GM19463 (cell line): ENCODE data around the gene RSPO4.

Experiments
- ATAC-seq: cut with Tn5 transposase; IDR thresholded peaks from one replicate; pipeline ENCODE4 v1.9.1; 2021; ENCODE audit warnings: mild to moderate bottlenecking, moderate library complexity; ENCODE audit not compliant: unreplicated experiment

The RSPO4 gene

GRCh38 chr20:971346-971745 is 30.8 kb downstream of the RSPO4 start:
- ATAC-seq, result no peak

GRCh38 chr20:969868-970267 is 32.2 kb downstream of the RSPO4 start:
- no peak for ATAC-seq

GRCh38 chr20:967796-968742 is 34.0 kb downstream of the RSPO4 start:
- ATAC-seq, result no peak

- no peak for ATAC-seq
Measured at GRCh38 chr20:965956-966355, 36.2 kb downstream of the RSPO4 start.

- ATAC-seq, result no peak
Measured at GRCh38 chr20:963795-964194, 38.3 kb downstream of the RSPO4 start.

GRCh38 chr20:962683-963082 is 39.4 kb downstream of the RSPO4 start:
- ATAC-seq, result no peak

GRCh38 chr20:962223-962622 is 39.9 kb downstream of the RSPO4 start:
- no peak for ATAC-seq

- no peak for ATAC-seq
Measured at GRCh38 chr20:961768-962167, 40.3 kb downstream of the RSPO4 start.

- no peak for ATAC-seq
Measured at GRCh38 chr20:959996-960615, 42.0 kb downstream of the RSPO4 start.

- no peak for ATAC-seq
Measured at GRCh38 chr20:958936-959815, 42.9 kb downstream of the RSPO4 start.

GRCh38 chr20:957544-957943 is 44.6 kb downstream of the RSPO4 start:
- ATAC-seq, result no peak

GRCh38 chr20:956330-956951 is 45.7 kb downstream of the RSPO4 start:
- ATAC-seq, result no peak

GRCh38 chr20:955656-956055 is 46.5 kb downstream of the RSPO4 start:
- no peak for ATAC-seq

- ATAC-seq, result no peak
Measured at GRCh38 chr20:955111-955510, 47.0 kb downstream of the RSPO4 start.

GRCh38 chr20:953742-954141 is 48.4 kb downstream of the RSPO4 start:
- no peak for ATAC-seq

- no peak for ATAC-seq
Measured at GRCh38 chr20:952196-952795, 49.8 kb downstream of the RSPO4 start.

GRCh38 chr20:951384-952169 is 50.5 kb downstream of the RSPO4 start:
- no peak for ATAC-seq

- no peak for ATAC-seq
Measured at GRCh38 chr20:949717-950116, 52.4 kb downstream of the RSPO4 start.

- ATAC-seq, result no peak
Measured at GRCh38 chr20:946826-947225, 55.3 kb downstream of the RSPO4 start.

GRCh38 chr20:945841-946240 is 56.3 kb downstream of the RSPO4 start:
- ATAC-seq, result no peak
